WERI-Rb-1 (cell line): ENCODE data around the gene SSBP2.

Experiments used
- DNase-seq: peaks from one replicate; pipeline ENCODE4 v3.0.0-alpha.2; 2020
- H3K27ac ChIP-seq: fragments of 250-450 bp; sonication (Bioruptor Pico); 2 replicates; pipeline ENCODE4 v1.5.1; 2020; ENCODE audit warnings: mild to moderate bottlenecking, moderate library complexity
- H3K27me3 ChIP-seq: fragments of 250-450 bp; sonication (Bioruptor Pico); 2 replicates; pipeline ENCODE4 v1.5.1; 2021; ENCODE audit warnings: mild to moderate bottlenecking, low read depth, moderate library complexity; ENCODE audit not compliant: insufficient read depth, severe bottlenecking
- H3K36me3 ChIP-seq: fragments of 250-450 bp; sonication (Bioruptor Pico); 2 replicates; pipeline ENCODE4 v1.5.1; 2020; ENCODE audit warnings: mild to moderate bottlenecking, moderate library complexity
- H3K4me3 ChIP-seq: 2 replicates; pipeline ENCODE4 v1.5.1; 2011; ENCODE audit warnings: low read depth, mild to moderate bottlenecking, control low read depth, low read length
- H3K9me3 ChIP-seq: fragments of 250-450 bp; sonication (Bioruptor Pico); 2 replicates; pipeline ENCODE4 v1.5.1; 2021; ENCODE audit warnings: mild to moderate bottlenecking, moderate library complexity; ENCODE audit not compliant: severe bottlenecking
- CTCF ChIP-seq: IDR thresholded peaks from 2 replicates; pipeline ENCODE4 v1.5.1; 2011; ENCODE audit warnings: low read depth, mild to moderate bottlenecking, control low read depth, inconsistent platforms, low read length

The SSBP2 gene

GRCh38 chr5:81542242-81542641, 208.7 kb downstream of the SSBP2 start:
- no peak overlapping the region for H3K4me3 ChIP-seq
- no peaks in the 10 kb centered on the region for H3K27me3 ChIP-seq
- H3K27ac ChIP-seq, result no peak overlapping the region
- no peaks in the 10 kb centered on the region for H3K9me3 ChIP-seq
- TF ChIP-seq CTCF, result no peak
- no peaks in the 10 kb centered on the region for H3K36me3 ChIP-seq
- DNase-seq, result no peak

- no peaks in the 10 kb centered on the region for H3K9me3 ChIP-seq
- no peak overlapping the region for H3K4me3 ChIP-seq
- H3K27ac ChIP-seq, result no peak overlapping the region
- no peaks in the 10 kb centered on the region for H3K27me3 ChIP-seq
- DNase-seq, result no peak
- TF ChIP-seq CTCF, result no peak
- H3K36me3 ChIP-seq, result no peaks in the 10 kb centered on the region
These were observed 212.9 kb downstream of the SSBP2 start for GRCh38 chr5:81537905-81538547.

DNA sequence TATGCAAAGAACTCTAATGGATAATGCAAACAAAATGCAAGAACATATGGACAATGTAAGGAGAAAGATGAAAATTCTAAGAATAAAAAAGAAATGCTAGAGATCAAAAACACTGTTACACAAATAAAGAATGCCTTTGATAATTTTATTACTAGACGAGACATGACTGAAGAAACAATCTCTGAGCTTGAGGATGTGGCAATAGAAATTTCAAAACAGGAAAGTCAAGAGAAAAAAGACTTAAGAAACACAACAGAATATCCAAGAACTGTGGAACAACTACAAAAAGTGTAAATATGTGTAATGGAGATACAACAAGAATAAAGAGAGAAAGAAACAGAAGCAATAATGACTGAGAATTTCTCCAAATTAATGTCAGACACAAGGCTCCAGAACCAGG, 216.5 kb downstream of the SSBP2 start:
- H3K27ac ChIP-seq, result no peak overlapping the region
- no peaks in the 10 kb centered on the region for H3K9me3 ChIP-seq
- no peaks in the 10 kb centered on the region for H3K27me3 ChIP-seq
- no peak overlapping the region for H3K4me3 ChIP-seq
- no peak for DNase-seq
- H3K36me3 ChIP-seq, result no peaks in the 10 kb centered on the region
- no peak for TF ChIP-seq CTCF

DNA sequence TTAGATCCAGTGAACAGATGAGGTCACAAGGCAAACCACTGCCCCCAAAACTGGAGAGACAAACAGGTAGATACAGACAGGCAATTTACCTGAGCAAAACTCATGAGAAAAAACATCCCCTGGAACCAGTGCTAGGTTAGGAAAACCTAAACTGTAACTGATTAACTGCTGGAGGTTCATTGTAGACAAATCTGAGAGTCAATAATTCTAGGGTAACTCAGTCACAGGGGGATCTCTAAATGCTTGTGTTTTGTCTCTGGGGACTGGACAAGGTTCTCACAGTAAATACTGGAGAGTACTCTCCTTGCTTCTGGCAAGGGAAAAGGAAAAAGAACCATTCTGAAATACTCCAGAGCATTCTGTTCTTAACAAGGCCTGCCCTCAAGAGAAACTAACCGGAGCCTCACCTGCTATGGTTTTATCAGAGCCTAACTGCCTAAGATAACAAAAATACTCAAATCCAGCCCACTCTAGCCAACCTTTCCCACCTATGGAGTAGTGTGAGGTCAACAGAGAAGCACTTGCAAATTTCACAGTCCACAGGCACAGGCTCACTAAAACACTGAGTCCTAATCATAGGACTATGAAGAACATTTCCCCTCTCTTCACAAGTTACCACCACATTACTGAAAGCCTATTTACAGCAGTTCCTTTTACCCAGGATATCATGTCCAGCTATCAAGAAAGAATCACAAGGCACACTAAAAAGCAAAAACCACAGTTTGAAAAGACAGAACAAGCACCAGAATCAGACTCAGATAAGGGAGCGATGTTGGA, 217.1 kb downstream of the SSBP2 start:
- TF ChIP-seq CTCF, result no peak
- Histone ChIP-seq H3K36me3 (no peaks in the 10 kb centered on the region), H3K4me3 (no peak overlapping the region), H3K9me3 (no peaks in the 10 kb centered on the region), H3K27ac (no peak overlapping the region), H3K27me3 (no peaks in the 10 kb centered on the region)
- no peak for DNase-seq

- Histone ChIP-seq H3K4me3 (no peak overlapping the region), H3K36me3 (no peaks in the 10 kb centered on the region), H3K27me3 (no peaks in the 10 kb centered on the region), H3K9me3 (no peaks in the 10 kb centered on the region), H3K27ac (no peak overlapping the region)
- DNase-seq, result no peak
- TF ChIP-seq CTCF, result no peak
These were observed 220.0 kb downstream of the SSBP2 start for GRCh38 chr5:81530919-81531318.

- Histone ChIP-seq H3K9me3 (no peaks in the 10 kb centered on the region), H3K27me3 (no peaks in the 10 kb centered on the region), H3K27ac (no peak overlapping the region), H3K36me3 (no peaks in the 10 kb centered on the region), H3K4me3 (no peak overlapping the region)
- DNase-seq, result no peak
- no peak for TF ChIP-seq CTCF
These were observed 225.2 kb downstream of the SSBP2 start for GRCh38 chr5:81525690-81526089.
